Limb (tissue), 2 donors: Measurements from ENCODE around the gene CRYBA4.

Experiments used
- DNase-seq, 2 donors: peaks; one replicate each; pipeline ENCODE4 v3.0.0-alpha.2; 2016; ENCODE audit errors: extremely low spot score in 2 of 2

CRYBA4 gene

DNA sequence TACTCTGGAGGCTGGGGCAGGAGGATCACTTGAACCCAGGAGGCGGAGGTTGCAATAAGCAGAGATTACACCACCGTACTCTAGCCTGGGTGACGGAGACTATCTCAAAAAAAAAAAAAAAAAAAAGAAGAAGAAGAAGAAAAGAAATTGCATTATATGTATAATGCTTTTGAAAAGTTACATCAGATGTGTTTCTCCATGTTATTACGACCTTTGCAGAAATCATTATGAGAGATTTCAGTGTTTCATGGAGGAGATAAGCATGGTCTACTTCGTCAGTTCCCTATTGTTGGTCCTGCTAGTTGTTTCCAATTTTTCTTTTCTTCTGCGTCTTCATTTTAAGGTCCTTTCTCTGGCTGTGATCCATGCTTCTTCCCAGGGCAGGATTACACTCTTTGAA, 38.6 kb downstream of the CRYBA4 start:
- DNase-seq = no peak

DNA sequence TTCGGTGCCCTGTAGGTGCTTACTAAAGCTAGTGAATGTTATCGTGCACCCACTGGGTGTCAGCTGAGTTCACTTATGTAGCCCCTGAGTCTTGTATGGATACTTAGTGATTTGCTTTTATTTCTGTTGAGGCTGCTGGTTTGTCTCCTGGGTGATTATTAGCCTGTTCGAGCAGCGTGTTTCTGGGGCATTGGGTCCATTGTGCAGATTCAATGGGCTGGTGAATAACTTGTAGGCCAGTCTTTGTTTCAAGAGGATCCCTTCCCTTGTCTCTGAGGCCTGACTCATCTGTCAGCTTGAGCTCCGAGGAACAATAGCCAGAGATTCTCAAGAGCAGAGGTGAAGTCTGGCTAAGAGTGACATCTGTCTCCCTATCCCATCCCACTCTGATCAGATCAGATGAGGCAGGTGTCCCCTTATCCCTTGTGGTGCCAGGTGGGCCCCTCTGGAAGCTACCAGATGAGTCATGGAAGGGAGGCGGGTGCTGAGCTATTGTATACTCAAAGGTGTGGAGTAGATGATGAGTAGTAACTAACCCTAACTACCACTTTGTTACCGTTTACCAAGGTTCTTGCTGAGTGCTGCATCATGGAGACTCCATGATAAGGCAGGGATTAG, 39.3 kb downstream of the CRYBA4 start:
- no peak for DNase-seq

GRCh38 chr22:26662160-26662559, 40.4 kb downstream of the CRYBA4 start:
- no peak for DNase-seq

GRCh38 chr22:26663374-26663923, 41.7 kb downstream of the CRYBA4 start:
- no peak for DNase-seq

DNA sequence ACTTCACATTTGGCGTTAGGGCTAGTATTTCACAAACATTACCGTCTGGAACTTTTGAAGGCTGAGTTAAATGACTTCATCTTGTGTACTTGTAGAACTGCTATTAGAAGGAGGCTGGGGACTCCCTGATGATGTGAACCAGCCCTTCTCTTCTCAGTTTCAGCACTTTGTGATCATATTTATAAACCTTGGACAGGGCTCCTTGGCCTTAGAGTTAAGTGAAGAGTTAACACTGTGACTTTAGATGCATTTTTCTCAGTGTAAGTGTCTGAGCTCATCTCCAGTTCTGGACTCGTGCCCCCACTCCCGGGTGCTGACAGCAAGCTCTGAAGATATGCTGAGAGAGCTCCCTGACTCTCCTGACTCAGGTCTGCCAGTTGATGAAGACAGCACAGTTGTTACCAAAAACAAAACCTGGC, 44.1 kb downstream of the CRYBA4 start:
- DNase-seq = no peak

DNA sequence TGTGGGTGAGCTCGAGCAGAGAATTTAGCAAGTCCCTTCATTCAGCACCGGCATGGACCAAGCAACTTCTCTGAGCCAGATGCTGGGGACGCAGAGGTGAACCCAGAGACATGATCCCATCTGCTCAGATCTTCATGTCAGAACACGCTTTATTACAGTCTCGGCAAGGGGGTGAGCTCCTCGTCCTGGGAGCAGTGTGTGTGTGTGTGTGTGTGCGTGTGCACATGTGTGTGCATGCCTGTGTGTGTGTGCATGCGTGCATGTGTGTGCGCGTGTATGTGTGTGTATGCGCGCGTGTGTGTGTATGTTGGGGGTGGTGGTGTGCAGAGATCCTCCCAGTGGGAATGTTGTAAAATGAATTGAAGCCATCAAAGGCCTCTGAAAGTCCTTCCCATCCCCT, 45.4 kb downstream of the CRYBA4 start:
- no peak for DNase-seq

DNA sequence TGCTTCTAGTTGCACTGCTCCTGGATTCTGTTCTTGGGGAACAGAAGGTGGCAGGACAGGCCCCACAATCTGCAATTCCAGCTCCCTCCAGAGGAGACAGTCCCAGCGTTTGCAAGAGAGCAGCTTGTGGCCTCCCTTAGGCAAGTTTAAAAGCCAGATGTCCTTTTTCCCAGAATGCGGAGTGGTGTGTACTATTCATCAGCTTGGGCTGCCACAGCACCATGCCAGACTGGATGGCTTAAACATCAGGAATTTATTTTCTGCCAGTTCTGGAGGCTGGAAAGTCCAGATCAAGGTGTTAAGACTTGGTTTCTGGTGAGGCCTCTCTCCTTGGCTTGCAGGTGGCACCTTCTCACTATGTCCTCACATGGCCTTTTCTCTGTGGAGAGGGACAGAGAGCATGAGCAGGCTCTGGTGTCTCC, 47.3 kb downstream of the CRYBA4 start:
- DNase-seq = no peak

GRCh38 chr22:26670459-26670858, 48.7 kb downstream of the CRYBA4 start:
- DNase-seq = no peak

DNA sequence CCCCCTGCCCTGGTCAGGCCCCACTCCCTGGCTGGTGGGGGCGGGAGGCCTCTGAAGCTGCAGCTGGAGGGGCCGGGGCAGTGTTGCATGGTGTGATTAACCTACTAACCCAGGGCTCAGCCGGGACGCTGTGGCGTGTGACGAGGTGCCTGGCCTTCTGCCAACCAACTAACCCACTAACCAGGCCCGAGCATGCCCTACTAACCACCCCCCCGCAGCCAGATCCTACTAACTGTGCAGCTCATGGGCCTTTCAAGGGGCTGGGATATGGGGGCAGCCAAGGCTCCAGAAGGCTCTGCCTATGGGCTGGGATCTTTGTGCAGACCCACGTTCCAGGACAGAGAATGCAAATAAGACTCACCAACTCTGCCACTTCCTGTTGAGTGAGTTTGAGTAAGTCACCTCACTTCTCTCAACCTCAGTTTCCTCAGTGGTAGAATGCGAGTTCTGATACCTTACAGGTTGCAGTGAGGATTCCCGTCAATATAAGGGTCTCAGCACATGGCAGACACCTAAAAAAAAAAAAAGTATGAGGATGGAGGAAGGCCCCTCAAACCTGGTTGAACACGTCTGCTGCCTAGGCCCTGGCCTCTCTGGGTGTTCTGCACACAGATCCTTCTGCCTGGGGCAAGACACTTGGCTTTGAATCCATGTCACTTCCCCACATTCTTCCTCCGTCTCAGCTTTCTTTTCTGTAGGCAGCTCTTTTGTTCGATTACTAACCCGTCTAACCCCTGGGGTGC, 49.7 kb downstream of the CRYBA4 start:
- no peak for DNase-seq

- no peak for DNase-seq
These were observed 50.3 kb downstream of the CRYBA4 start for GRCh38 chr22:26672060-26672471.

GRCh38 chr22:26672590-26673468, 51.1 kb downstream of the CRYBA4 start:
- DNase-seq = peak; percentile 95 to 96

- DNase-seq = no peak
These were observed 51.7 kb downstream of the CRYBA4 start for GRCh38 chr22:26673486-26673885.

DNA sequence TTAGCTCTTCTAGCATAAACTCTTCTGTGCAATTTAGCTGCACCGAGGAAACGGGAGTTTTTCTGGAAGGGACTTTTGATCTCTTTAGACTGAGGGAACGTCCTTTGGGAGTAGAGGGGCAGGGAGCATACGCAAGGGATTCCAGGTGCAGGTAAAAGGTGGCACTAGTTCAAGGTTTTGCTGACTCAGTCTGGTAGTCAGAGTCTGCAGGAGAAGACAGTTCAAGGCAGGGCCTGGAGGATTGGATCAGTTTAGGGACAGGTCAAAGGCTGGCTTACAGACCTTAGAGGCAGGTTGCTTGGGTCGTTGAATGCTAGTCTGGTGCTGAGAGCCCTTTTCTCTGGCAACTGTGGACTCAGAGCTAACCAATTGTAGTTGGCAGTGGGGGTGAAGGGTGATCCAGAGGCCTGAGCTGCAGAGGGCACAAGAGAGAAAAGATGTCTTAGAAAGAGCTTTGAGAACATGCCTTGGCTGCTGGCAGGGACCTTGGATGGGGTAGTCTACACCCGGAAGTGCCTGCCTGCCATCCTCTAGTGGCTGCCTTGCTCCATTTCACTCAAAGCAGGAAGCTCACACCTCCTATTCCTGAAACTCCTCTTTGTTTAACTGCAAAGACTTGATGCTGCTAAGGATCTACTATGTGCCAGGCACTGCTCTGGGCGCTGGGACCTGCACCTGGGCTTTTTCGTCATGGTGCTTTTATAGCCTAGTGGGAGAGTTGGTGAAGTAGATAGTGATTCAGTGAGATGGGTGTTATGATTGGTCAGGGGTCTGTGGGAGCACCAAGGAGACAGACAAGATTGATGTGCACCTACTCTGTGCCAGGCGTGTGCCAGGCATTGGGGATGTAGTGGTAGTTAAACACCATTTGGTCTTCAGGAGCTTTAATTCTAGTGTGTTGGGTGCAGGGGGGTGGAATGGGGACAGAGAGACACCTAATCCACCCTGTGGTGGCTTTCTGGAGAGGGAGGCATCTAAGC, 52.7 kb downstream of the CRYBA4 start:
- DNase-seq = no peak

- no peak for DNase-seq
These were observed 54.0 kb downstream of the CRYBA4 start for GRCh38 chr22:26675687-26676268.

- no peak for DNase-seq
These were observed 55.5 kb downstream of the CRYBA4 start for GRCh38 chr22:26677217-26677616.

DNA sequence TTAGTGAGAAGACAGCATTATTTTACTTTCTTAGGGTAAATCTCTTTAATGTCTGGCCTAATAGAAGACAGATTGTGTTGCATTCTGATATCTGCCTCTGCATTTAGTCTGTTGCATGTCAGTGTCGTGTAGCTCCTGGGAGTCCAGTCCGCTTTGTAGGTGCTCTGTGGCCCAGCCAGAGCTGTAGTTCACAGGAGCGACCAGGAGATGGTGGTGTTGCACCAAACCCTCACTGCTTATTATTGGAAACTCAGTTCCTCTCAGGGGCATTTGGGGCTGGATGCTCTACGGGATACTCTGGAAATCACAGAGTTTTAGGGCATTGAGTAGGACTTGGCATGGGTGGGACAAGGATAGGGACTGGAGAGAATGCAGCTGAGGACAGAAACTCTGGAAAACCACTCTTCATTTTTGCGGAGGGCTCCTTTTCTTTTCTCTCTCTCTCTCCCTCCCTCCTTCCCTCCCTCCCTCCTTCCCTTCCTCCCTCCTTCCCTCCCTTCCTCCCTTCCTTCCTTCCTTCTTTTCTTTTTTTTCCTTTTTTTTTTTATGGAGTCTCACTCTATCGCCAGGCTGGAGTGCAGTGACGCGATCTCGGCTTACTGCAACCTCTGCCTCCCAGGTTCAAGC, 57.4 kb downstream of the CRYBA4 start:
- peak; percentile 57 to 87 for DNase-seq
